HG03521 (cell line): Measurements from ENCODE around the gene STK31.
"Not testable (repeated sequence)": the region's sequence is repeated elsewhere in the genome, so short reads cannot be mapped to it uniquely, and the experiment has no call there.

ENCODE experiments used
- ATAC-seq: cut with Tn5 transposase; IDR thresholded peaks from one replicate; pipeline ENCODE4 v1.9.1; 2021; ENCODE audit warnings: mild to moderate bottlenecking, moderate library complexity; ENCODE audit not compliant: unreplicated experiment

Gene STK31

GRCh38 chr7:23710000-23710399 is at the start of gene STK31:
Gene STK31 (plus strand): TSS chr7:23710219. CDS start chr7:23710286, 67 bp downstream.
- ATAC-seq = no peak

GRCh38 chr7:23661385-23661784 is 48.6 kb upstream of the STK31 start:
- ATAC-seq = no peak

GRCh38 chr7:23662124-23662983 is 47.7 kb upstream of the STK31 start:
- no peak for ATAC-seq

- no peak for ATAC-seq
These were observed 47.1 kb upstream of the STK31 start for GRCh38 chr7:23662984-23663313.

- ATAC-seq = no peak
These were observed 45.9 kb upstream of the STK31 start for GRCh38 chr7:23664122-23664521.

- no peak for ATAC-seq
These were observed 38.0 kb upstream of the STK31 start for GRCh38 chr7:23672033-23672432.

GRCh38 chr7:23679898-23680413 is 30.1 kb upstream of the STK31 start, which contains the start of gene FAM221A:
Gene FAM221A (plus strand): TSS chr7:23680199. CDS start chr7:23680219, 20 bp downstream.
- peak; percentile 99 for ATAC-seq

- no peak for ATAC-seq
These were observed 29.3 kb upstream of the STK31 start for GRCh38 chr7:23680414-23681405.

GRCh38 chr7:23684041-23684440 is 26.0 kb upstream of the STK31 start:
- ATAC-seq = not testable (repeated sequence)

GRCh38 chr7:23685731-23686130 is 24.3 kb upstream of the STK31 start:
- ATAC-seq = no peak

GRCh38 chr7:23687011-23687410 is 23.0 kb upstream of the STK31 start:
- ATAC-seq = no peak

GRCh38 chr7:23689165-23689564 is 20.9 kb upstream of the STK31 start:
- ATAC-seq = no peak

GRCh38 chr7:23691320-23691719 is 18.7 kb upstream of the STK31 start:
- no peak for ATAC-seq

- ATAC-seq = no peak
These were observed 16.8 kb upstream of the STK31 start for GRCh38 chr7:23693224-23693623.

- ATAC-seq = peak; percentile 54
These were observed 13.0 kb upstream of the STK31 start for GRCh38 chr7:23696916-23697441.

- ATAC-seq = no peak
These were observed 11.2 kb upstream of the STK31 start for GRCh38 chr7:23698822-23699221.

GRCh38 chr7:23700046-23700445 is 10.0 kb upstream of the STK31 start:
- no peak for ATAC-seq

GRCh38 chr7:23709081-23709750 is 803 bp upstream of the STK31 start:
- ATAC-seq = no peak

GRCh38 chr7:23712368-23713284 is 2.6 kb downstream of the STK31 start:
- no peak for ATAC-seq
